ENCODE results near the gene CD8B. TPM values are rescaled to one million over a fixed set of nuclear protein-coding genes. Genes with fewer than 3 reads are reported as not detected.

The CD8B gene
- total RNA-seq, 1 experiment from 2014 or later: not detected

DNA sequence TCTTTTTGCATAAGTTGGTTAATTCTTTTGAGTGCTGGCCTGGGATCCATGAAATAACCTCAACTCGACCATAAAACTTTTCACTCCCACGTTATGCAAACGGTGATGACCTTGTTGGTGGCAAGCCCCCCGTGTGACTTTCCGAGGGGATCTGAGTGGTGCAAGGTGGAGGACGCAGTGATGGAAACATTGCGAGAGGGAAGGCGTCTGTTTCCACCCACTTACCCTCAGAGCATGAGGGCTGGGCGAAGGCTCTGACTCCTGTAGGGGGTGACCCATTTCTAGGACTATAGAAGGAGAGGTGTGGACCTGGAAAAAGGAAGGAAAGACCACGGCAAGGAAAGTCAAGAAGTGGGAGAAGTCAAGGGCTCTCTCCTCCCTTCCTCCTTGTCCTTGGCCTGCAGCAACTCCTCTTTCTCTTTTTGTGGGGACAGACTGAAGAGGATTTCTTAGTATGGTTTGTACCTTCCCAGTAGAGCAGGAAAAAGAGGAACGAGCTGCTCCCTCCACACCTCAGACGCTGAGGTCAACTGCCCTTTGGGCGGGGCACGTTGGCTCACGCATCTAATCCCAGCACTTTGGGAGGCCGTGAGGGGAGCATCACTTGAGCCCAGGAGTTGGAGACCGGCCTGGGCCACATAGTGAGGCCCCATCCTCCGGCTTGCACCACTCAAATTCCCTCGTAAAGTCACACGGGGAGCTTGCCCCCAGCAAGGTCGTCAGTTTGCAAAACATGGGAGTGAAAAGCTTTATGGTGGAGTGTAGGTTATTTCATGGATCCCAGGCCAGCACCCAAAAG is 55.4 kb downstream of the CD8B start:
- no peak for DNase-seq (ENCODE audit: low spot score)

DNA sequence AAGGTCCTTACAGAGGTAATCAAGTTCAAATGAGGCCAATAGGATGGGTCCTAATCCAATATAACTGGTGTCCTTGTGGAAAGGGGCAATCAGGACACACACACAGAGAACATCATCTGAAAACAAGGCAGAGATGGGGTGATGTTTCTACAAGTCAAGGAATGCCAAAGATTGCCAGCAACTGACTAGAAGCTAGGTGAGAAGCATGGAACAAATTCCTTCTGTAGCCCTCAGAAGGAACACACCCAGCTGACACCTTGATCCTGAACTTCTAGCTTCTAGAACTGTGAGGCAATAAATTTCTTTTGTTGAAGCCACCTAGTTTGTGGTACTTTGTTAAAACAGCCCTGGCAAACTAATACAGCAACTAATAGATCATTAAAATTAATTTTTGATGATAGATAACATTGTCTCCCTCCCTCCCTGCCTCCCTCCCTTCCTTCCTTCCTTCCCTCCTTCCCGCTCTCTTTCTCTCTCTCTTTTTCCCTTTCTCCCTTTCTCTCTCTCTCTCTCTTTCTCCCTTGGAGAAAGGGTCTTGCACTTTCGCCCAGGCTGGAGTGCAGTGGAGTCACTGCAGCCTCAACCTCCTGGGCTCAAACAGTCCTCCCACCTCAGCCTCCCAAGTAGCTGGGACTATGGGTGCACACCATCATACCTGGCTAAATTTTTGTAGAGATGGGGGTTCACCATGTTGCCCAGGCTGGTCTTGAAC is 60.7 kb downstream of the CD8B start:
- no peak for DNase-seq (ENCODE audit: low spot score)

DNA sequence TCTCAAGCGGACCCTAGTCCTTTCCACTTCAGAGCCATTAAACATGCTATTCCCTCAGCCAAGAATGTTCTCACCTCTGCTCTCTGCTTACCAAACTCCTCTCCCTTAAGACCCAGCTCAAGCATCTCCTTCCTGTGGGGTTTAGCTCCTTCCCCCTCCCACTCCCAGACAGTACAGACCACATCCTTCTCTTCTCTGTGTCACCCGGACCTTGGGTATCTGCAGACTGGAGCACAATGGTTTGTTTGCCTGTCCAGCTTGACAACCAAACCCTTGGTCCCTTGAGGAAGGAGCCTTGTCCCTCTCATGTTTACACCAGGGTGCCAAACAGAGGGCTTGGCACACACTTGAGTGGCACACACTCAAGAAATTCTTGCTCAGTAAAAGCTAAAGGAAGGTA is 66.8 kb downstream of the CD8B start:
- DNase-seq (ENCODE audit: low spot score): no peak

DNA sequence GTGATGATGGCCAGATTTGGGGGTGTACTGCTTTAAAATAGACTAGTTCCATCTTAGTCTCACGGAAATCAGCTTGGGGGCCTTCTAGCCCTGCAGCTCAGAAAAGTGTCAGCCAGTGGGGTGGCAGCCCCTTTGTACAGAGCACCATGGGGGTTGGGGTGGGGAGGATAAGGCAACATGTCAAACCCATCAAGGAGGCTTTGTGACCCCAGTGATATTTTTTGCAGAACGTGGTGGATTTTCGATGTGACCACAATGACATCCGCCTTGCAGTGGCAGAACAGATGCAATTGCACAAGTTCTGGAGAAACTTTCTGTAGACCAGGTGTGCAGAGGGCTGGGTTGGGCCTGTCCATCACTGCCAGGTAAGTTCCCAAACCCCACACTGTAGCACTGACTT is 67.9 kb downstream of the CD8B start:
- DNase-seq (ENCODE audit: low spot score): no peak

DNA sequence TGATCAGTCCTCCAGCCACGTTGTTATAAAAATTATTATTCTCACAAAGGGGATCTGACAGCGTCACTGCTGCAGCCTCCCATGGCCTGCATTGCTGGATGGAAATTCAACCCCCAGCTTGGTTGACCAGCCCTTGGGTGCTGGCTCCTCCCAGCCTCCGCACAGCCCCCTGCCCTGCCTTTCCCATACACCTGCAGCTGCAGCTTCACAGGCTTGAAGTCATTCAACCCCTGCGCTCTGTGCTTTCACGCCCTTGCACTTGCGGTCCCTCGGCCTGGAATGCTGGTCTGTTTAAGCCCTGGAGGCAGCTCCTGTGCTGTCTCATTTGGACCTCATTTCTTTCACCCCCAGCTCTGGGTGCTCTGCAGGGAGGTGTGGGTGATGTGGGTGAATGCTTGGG is 70.1 kb downstream of the CD8B start:
- no peak for DNase-seq (ENCODE audit: low spot score)

DNA sequence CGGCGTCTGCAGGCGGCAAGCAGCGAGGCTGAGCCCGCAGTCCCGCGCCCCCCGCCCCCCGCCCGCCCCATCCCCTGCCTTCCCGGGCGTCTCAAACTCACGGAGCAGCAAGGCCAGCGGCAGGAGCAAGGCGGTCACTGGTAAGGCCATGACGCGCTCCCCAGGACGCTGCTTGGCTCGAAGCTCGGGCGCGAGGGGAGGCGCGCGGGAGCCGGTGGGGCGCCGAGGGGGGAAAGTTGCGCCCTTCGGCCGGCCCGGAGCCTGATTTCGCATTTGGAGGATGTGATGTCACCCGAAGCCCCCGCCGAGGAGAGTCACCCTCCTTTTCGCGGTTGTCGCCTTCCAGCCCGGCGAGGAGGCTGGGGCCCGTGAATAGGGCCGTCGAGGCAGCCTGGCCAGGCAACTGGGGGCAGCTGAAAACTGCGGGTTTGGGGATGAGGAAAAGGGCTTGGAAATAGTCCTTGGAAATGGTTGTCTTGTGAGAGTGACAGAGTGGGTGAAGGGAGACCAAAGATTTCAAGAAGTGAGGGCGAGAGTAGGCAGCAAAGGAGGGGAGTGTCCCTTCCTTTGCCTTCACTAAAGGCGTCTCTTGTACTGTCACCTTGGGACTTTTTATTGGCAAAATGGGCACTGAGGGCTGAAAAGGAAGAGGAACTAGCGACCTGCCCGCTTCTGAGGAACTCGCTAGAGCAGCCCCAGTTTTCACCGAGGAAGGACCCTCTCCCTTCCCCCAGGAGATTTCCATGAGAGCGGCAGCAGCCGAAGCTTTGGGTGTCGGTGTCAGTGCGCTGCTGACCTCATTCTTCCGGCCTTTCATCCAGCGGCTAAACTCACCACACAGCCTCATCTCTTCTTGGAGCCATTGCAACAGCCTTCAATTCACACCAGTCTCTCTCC is 70.8 kb downstream of the CD8B start, which contains the start of gene CD8A:
CD8A (minus strand) TSS at position 238 of the 897 bp plus-strand sequence; CDS start at position 150, 88 bp downstream.
- DNase-seq (ENCODE audit: low spot score): no peak

DNA sequence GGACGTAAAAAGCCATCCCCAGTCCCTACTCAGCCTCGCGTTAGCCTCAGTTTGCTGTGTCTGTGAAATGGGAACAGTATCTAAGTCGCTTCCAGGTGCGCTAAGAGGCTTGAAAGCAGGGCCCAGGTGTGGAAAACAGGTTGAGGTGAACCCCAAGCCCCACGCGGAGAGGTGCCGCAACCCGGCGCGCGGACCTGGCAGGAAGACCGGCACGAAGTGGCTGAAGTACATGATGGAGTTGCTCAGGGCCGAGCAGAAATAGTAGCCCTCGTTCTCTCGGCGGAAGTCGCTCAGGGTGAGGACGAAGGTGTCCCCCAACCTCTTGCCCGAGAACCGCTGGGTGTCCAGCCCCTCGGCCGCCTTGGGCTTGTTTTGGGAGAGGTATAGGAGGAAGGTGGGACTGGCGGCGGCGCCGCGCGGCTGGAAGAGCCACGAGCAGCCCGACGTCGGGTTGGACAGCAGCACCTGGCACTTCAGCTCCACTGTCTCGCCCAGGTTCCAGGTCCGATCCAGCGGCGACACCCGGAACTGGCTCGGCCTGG is 71.5 kb downstream of the CD8B start:
- no peak for DNase-seq (ENCODE audit: low spot score)

DNA sequence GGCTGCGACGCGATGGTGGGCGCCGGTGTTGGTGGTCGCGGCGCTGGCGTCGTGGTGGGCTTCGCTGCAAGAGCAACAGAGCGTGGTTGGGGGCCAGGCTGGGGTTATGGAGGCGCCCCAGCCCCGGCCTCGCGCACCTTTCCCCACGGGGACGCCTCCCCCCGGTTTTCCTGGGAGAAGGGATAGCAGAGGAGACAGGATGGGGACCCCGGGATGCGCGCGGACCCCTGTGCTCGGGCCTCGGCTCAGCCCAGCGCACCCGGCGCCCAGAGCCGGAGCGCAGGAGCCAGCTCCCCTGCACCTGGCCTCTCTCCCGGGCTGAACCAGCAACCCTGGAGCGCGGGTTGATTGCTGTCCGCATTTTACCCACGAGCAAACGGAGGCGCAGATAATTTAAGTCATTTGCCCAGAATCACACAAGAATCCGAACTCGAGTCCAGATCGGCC is 72.0 kb downstream of the CD8B start:
- DNase-seq (ENCODE audit: low spot score): no peak

DNA sequence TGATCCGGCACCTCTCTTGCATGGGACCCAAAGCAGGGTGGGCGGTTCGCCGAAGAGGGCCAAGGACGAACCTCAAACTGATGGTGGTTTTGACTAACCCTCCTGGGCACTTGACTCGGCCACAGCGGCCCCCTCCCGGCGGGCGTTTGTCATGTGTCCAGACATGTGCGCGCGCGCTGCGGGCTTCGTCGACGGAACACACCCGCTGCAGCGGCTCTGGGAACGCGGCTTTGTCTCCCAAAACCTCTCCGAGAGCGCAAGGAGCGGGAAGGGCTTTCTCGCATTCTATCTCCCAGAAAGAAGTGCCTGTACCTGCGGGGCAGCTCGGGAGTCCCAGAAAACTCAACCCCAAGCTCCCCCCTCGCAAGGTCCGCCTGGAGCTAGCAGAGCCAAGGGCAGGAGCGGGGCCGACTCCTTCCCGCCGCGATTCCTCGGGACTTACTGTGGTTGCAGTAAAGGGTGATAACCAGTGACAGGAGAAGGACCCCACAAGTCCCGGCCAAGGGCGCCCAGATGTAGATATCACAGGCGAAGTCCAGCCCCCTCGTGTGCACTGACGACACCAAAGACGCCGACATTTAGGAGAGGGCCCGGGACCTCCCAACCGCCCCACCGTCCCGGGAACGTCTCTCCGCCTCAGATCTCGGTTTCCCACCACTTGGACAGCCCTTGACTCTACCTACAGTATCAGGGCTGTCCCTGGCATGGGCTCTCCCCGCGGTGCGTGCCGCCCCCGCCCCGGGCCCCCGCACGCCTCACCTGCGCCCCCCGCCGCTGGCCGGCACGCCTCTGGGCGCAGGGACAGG is 72.6 kb downstream of the CD8B start:
- DNase-seq (ENCODE audit: low spot score): no peak

DNA sequence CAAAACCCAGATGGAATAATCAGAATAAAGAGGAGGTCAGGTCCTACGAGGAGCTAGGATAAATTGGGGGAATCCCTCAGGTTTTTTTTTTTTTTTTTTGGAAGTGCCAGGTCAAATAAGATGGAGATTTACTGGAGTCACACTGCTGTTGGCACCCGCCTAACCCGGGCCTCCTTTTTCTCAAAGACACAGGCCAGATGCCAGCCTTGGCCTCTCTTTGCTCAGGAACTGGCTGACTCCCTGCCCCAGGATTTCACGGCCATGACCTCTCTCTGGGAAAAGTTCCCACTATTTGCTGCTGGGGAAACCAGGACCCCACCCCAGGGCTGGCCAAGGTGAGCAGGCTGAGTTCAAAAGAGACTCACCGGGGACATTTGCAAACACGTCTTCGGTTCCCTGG is 73.5 kb downstream of the CD8B start:
- DNase-seq (ENCODE audit: low spot score): no peak

DNA sequence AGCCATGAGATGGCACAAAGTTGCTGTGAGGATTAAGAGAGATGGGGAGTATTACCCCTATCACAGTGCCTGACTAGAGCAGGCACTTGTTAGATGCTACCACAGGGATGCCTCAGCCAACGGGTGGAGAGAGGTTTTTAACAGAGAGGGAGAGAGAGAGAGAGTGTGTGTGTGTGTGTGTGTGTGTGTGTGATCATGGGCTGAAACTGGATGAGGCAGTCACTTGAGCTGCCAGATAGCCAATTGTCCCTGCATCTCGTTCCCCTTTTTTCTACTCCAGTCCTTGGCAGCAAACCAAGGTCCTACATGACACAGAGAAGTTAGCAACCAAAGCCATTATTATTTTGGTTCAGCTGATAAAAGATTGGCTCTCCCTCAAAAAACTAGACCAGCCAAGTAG is 74.0 kb downstream of the CD8B start:
- DNase-seq (ENCODE audit: low spot score): no peak

DNA sequence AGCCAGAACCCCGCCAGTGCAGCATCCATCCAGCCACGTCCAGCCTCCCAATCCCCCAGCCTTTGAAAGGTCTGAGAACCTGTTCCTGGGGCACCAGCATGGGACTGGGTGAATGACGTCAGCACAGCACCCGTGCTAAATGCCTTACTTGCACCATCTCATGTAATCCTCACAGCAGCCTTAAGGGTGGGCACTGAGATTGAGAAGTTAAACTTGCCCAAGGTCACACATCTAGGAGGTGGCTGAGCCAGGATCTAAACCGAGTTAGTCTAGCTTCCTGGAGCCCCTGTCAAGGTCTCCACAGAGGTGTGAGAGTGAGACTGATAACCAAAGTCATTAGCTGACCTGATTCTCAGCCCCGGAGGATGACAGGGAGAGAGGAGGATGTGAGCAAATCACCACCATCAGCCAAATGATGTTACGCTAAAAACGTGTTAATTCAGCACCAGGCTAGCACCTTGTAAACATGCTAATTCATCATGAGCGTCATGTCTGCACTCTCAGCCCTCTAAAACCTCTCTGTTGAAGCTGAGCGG is 75.6 kb downstream of the CD8B start:
- no peak for DNase-seq (ENCODE audit: low spot score)

DNA sequence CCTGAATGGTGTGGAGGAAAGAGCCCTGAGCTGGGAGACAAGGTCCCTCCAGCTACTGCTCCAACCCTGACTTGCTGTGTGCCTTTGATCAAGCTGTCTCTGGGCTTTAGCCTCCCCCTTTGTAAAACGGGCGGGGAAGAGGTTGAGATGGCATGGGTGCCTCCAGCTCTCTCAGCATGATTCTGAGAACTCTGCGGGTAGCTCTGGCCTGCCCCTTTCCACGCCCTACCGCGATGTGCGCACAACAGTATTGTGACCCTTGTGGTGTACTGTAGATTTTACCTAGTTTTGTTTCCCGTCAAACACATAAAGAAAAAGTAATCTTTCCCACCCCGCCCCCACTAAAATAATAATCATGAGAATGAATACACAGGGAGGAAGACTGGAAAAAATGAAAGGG is 76.2 kb downstream of the CD8B start:
- DNase-seq (ENCODE audit: low spot score): no peak

DNA sequence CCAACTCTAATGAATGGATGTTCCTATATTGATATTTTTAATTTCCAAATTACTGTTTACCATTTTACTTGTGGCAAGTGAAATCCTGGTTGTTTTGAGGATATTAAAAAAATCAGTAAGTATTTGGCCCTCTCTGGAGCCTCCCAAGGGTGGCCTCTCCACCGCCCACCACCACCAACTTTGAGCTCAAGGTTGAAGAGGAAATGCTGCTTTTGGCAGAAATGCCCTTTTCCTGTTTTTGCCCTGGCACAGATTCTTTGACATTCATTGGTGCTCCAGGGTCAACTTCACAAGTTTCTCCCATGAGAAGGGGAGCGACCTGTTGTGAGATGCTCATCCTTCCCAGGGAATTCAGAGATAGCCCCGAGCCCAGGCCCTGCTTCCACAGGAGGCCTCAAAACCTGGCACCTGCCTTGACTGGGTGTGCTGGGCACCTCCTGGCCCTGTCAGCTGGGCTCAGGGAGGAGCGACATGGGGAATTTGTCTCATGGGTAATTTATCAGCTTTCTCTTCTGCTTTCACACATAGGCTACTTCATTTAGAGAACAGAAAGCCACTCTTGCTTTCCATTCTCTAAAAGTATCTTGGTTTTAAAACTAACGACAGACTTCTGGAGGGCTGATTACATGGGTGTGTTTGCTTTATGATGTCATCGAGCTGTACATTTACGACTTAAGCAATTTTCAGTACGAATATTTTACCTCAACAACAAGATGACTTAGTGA is 77.9 kb downstream of the CD8B start:
- DNase-seq (ENCODE audit: low spot score): no peak

DNA sequence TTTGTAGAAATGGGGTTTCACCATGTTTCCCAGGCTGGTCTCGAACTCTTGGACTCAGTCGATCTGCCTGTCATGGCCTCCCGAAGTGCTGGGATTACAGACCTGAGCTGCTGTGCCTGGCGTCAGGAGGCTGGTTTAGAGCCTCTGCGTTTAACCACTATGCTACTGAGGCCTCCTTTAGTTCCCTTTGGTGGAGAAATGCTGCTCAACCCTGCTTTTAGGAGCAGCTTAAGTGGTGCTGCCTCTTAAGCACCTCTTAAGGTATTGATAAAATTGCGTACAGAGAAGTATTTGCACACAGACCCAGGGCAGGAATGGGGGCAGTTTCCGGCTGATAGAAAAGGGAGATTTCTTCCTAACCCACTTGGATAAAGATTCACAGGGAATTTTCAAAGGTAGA is 78.9 kb downstream of the CD8B start:
- DNase-seq (ENCODE audit: low spot score): no peak

DNA sequence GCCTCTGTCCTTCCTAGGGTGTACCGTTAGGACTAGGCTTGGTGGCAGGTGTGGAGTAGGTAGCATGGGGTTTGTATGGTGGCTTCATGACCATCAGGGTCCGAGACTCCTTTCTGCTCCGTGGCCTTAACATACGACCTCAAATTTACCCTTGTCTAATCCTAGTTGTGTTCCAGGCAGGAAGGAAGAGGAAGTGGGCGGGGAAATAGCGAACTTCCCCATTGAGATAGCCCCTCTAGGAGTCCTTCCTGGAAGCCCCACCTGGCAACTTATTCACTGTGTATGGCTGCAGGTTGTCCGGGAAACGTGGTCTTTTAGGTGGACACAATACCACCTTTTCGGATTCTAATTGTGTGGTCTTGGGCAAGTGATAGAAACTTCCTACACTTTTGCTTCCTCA is 80.3 kb downstream of the CD8B start:
- DNase-seq (ENCODE audit: low spot score): no peak

DNA sequence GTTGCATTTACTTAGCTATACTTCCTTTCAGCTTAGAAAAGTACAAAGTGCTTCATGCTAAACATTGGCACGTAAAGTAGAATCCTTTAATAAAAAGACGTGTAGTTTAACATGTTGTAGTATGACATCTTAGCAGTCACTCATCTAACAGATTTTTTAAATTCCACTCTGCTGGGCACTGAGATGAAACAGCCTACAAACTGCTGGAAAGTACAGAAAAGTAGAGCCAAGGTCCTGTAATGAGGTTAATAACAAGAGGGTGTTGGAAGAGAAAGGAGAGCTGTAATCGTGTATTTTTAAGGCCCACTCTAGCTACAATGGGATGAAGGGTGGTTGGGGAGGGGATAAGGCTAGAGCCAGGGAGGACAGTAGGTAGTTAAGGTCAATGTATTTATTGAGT is 81.7 kb downstream of the CD8B start:
- no peak for DNase-seq (ENCODE audit: low spot score)

DNA sequence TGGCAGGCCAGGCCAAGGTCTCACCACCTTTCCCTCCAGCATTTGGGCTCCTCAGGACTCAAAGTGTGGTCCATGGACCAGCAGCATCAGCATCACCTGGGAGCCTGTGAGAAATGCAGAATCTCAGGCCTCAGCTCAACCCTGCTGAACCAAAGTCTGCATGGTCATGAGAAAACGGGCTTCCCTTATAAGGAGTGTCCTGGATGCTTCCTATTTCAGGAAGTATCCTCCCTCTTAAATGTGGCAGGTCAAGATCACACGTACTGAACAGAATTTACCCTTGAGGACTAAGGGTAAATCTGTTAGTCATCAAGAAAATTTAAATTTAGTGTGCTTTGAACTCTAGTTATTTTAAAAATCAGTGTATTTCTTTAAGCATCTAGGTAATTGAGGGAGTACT is 82.7 kb downstream of the CD8B start:
- DNase-seq (ENCODE audit: low spot score): no peak

DNA sequence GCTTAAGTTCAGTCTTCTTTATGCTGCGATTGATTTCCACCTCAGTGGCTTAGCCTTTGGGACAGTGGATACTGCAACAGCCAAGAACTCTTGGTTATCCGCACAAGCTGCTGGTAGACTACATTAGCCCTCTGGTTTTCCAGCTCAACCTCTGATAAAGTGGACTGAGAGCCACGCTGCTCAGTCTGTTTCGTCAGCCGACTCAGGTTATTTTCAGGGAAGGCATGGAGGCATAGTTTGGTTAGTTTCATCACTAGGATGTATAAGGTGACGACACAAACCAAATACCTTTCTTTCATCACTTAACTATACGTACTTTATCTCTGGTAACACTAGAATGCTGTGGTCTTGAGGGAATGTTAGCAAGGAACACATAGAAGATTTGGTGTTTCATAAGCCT is 85.2 kb downstream of the CD8B start:
- DNase-seq (ENCODE audit: low spot score): no peak

DNA sequence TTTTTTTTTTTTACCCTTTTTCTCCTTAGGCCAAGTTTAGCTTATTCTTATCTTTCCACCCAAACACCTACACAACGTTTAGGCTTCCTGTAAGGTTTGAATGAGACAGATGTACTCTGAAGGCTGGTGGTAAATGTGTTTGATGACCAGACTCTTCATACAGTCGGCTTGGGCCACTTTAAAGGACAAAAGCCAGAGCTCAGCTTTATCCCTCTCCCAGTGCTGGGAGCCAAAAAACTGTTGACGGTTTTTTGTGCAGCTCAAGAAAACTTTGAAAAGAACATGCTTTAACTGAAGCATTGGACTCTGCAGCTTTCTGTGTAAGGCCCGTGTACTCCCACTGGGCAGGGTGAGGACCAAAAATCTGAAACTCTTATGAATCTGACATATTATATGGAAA is 86.3 kb downstream of the CD8B start:
- DNase-seq (ENCODE audit: low spot score): no peak

Data from A172 (cell line).